Prostate gland (tissue), 2 donors: Measurements from ENCODE around the gene CTDSP1.

Experiments
- POLR2A ChIP-seq: fragments of 450-650 bp; IDR thresholded peaks from one replicate; pipeline ENCODE4 v1.6.1; 2016; ENCODE audit warnings: antibody characterized with exemption, mild to moderate bottlenecking
- POLR2AphosphoS5 ChIP-seq: sonication (generic); formaldehyde crosslinking; IDR thresholded peaks from one replicate; pipeline ENCODE4 v1.6.1; 2017; ENCODE audit warnings: antibody characterized with exemption
- TF ChIP-seq, protein P1 (sequence below), 4 experiments: fragments of 200-600 bp in 2 of 4; fragments of 450-650 bp in 2 of 4; sonication (generic) in 2 of 4; IDR thresholded peaks; 1 replicate in 3 of 4; 2 replicates in 1 of 4; pipeline ENCODE4 v1.5.1; 2016 to 2019; ENCODE audit warnings: antibody characterized with exemption in 4 of 4, mild to moderate bottlenecking in 2 of 4, moderate library complexity in 2 of 4

- TF ChIP-seq, protein P1, sequence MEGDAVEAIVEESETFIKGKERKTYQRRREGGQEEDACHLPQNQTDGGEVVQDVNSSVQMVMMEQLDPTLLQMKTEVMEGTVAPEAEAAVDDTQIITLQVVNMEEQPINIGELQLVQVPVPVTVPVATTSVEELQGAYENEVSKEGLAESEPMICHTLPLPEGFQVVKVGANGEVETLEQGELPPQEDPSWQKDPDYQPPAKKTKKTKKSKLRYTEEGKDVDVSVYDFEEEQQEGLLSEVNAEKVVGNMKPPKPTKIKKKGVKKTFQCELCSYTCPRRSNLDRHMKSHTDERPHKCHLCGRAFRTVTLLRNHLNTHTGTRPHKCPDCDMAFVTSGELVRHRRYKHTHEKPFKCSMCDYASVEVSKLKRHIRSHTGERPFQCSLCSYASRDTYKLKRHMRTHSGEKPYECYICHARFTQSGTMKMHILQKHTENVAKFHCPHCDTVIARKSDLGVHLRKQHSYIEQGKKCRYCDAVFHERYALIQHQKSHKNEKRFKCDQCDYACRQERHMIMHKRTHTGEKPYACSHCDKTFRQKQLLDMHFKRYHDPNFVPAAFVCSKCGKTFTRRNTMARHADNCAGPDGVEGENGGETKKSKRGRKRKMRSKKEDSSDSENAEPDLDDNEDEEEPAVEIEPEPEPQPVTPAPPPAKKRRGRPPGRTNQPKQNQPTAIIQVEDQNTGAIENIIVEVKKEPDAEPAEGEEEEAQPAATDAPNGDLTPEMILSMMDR (IDR thresholded peaks at IDR 0.05) = no peak
- no peak for TF ChIP-seq POLR2A
- peak; percentile 13 for TF ChIP-seq POLR2AphosphoS5
Observed at GRCh38 chr2:218375212-218375611, 24.5 kb upstream of the CTDSP1 start.
